Nephron (organoid): ENCODE data around the gene INTS7.

Experiments
- H3K27ac Mint-ChIP-seq, 3 experiments: 2 replicates each; pipeline ENCODE4 v1.8.0; 2020; ENCODE audit warnings: mixed read lengths in 3 of 3, mild to moderate bottlenecking in 2 of 3, moderate library complexity in 1 of 3
- H3K27me3 Mint-ChIP-seq: 2 replicates; pipeline ENCODE4 v1.8.0; 2021; ENCODE audit warnings: low read depth, mild to moderate bottlenecking, moderate library complexity, mixed read lengths
- H3K36me3 Mint-ChIP-seq: 2 replicates; pipeline ENCODE4 v1.8.0; 2020; ENCODE audit warnings: low read depth, mixed read lengths
- H3K4me1 Mint-ChIP-seq: 2 replicates; pipeline ENCODE4 v1.8.0; 2020; ENCODE audit warnings: mixed read lengths
- H3K4me3 Mint-ChIP-seq, 3 experiments: 2 replicates each; pipeline ENCODE4 v1.8.0; 2020; ENCODE audit warnings: mild to moderate bottlenecking in 3 of 3, mixed read lengths in 3 of 3, moderate library complexity in 2 of 3
- H3K9me3 Mint-ChIP-seq: 2 replicates; pipeline ENCODE4 v1.8.0; 2020; ENCODE audit warnings: mixed read lengths
- TF ChIP-seq, protein P1 (sequence below), 3 experiments: fragments of 200-600 bp; sonication (generic); IDR thresholded peaks; one replicate each; pipeline ENCODE4 v1.5.0; 2021; ENCODE audit warnings: antibody characterized with exemption in 3 of 3; ENCODE audit not compliant: unreplicated experiment in 3 of 3

INTS7 gene

DNA sequence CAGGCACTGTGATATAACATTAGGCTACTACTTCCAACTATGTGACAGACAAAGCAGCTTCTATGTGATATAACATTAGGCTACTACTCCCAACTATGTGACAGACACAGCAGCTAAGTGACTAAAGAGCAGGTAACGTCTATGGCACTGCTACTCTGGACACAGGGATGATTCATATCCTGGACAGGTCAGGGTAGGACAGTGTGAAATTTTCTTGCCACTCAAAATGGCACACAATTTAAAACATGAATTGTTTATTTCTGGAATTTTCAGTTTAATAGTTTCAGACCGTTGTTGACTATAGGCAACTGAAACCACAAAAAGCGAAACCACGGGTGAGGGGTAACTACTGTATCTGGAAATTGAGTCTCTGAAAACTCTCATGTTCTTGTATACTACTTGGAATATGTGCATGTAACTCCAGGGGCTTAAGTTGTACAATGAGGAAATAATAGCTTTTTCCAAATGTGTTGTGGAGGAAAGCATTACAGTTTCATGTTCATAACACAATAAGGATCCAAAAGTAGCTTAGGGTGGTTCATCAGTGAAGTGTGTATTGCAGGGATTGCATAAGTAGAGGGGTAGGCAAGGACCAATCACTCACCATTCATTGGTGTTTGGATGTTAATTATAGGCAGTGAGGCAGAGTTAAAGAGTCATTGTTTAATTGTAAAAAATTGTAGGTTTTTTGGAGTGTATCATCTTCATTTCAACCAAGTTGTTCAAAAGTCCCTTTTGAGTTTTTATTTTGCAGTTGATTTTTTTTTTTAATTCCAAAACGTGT lies 5.5 kb upstream of the INTS7 start:
- H3K4me3 Mint-ChIP-seq: no peak overlapping the region
- peaks cover 21% of the 10 kb centered on the region for H3K4me1 Mint-ChIP-seq
- H3K27me3 Mint-ChIP-seq: no peaks in the 10 kb centered on the region

DNA sequence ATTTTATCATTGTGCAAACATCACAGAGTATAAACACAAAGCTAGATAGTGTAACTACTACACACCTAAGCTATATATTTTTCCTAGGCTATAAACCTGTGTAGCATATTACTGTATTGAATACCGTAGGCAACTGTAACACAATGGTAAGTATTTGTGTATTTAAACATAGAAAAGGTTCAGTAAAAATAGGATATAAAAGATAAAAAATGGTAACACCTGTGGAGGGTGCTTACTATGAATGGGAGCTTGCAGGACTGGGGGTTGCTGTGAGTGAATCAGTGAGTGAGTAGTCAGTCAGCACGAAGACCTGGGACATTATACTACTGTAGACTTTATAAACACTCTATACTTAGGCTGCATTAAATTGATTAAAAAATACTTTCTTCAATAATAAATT lies 4.3 kb upstream of the INTS7 start:
- Mint-ChIP-seq H3K27ac (no peak overlapping the region), H3K4me3 (no peak overlapping the region), H3K27me3 (no peaks in the 10 kb centered on the region), H3K36me3 (peaks cover 8% of the 10 kb centered on the region), H3K4me1 (peaks cover 22% of the 10 kb centered on the region), H3K9me3 (no peaks in the 10 kb centered on the region)
- TF ChIP-seq, protein P1, sequence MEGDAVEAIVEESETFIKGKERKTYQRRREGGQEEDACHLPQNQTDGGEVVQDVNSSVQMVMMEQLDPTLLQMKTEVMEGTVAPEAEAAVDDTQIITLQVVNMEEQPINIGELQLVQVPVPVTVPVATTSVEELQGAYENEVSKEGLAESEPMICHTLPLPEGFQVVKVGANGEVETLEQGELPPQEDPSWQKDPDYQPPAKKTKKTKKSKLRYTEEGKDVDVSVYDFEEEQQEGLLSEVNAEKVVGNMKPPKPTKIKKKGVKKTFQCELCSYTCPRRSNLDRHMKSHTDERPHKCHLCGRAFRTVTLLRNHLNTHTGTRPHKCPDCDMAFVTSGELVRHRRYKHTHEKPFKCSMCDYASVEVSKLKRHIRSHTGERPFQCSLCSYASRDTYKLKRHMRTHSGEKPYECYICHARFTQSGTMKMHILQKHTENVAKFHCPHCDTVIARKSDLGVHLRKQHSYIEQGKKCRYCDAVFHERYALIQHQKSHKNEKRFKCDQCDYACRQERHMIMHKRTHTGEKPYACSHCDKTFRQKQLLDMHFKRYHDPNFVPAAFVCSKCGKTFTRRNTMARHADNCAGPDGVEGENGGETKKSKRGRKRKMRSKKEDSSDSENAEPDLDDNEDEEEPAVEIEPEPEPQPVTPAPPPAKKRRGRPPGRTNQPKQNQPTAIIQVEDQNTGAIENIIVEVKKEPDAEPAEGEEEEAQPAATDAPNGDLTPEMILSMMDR (IDR thresholded peaks at IDR 0.05; ENCODE audit: unreplicated experiment in 3 of 3): no peak

More for the DNA sequence above, 5.5 kb upstream of the INTS7 start:
- Mint-ChIP-seq H3K27ac (no peak overlapping the region), H3K9me3 (no peaks in the 10 kb centered on the region), H3K36me3 (peaks cover 17% of the 10 kb centered on the region)
- TF ChIP-seq, protein P1 (IDR thresholded peaks at IDR 0.05; ENCODE audit: unreplicated experiment in 3 of 3): no peak

GRCh38 chr1:212037900-212038299 lies 2.5 kb upstream of the INTS7 start:
- Mint-ChIP-seq H3K4me3 (peak overlapping the region; percentile 22 to 28 (median 26)), H3K36me3 (peaks cover 11% of the 10 kb centered on the region), H3K27me3 (no peaks in the 10 kb centered on the region), H3K27ac (no peak overlapping the region), H3K4me1 (peaks cover 29% of the 10 kb centered on the region), H3K9me3 (no peaks in the 10 kb centered on the region)
- TF ChIP-seq, protein P1 (IDR thresholded peaks at IDR 0.05; ENCODE audit: unreplicated experiment in 3 of 3): no peak

DNA sequence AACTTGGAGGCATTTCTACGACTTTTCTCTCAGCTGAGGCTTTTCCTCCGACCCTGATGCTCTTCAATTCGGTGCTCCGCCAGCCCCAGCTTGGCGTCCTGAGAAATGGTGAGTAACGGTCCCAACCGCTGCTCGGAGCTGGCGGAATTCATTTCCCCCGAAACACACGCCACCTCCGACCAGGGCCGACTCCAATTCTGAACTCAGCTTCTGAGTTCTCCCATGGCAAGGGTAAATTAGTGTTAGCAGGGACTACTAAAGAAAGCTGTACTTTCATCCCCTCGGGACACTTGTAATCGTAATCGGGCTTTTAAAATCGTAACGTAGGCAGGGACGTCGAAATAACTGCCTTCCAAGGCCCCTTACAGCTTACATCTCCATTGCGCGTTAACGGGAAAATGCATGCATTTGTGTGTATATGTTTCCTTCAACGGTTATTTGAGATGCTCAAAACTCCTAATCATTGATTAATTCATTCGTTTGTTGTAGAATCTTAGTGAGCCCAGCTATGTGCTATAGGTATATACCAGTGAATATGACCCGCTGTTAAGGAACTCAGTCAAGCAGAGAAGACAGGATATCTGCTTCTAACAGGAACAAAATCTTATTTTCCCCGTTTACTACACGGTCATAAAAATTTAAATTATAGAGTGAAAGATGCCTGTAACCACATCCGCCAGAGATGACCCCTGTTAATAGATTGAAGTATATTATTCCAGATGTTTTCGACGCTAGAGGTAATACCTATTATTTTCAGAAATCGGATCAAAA lies 663 bp upstream of the INTS7 start:
- Mint-ChIP-seq H3K27ac (peak overlapping the region; percentile 90 to 99 (median 98)), H3K27me3 (no peaks in the 10 kb centered on the region), H3K9me3 (no peaks in the 10 kb centered on the region), H3K4me1 (peaks cover 45% of the 10 kb centered on the region), H3K4me3 (peak overlapping the region; percentile 95 to 97 (median 96)), H3K36me3 (peaks cover 12% of the 10 kb centered on the region)
- TF ChIP-seq, protein P1 (IDR thresholded peaks at IDR 0.05; ENCODE audit: unreplicated experiment in 3 of 3): no peak

GRCh38 chr1:212034516-212035122 lies 738 bp downstream of the INTS7 start:
- peak overlapping the region; percentile 95 to 97 (median 96) for H3K4me3 Mint-ChIP-seq
- no peaks in the 10 kb centered on the region for H3K27me3 Mint-ChIP-seq
- H3K27ac Mint-ChIP-seq: peak overlapping the region; percentile 90 to 99 (median 98)
- TF ChIP-seq, protein P1 (IDR thresholded peaks at IDR 0.05; ENCODE audit: unreplicated experiment in 3 of 3): no peak
- peaks cover 6% of the 10 kb centered on the region for H3K36me3 Mint-ChIP-seq
- H3K4me1 Mint-ChIP-seq: peaks cover 50% of the 10 kb centered on the region
- no peaks in the 10 kb centered on the region for H3K9me3 Mint-ChIP-seq
